Esophagus muscularis mucosa (tissue), 4 donors: ENCODE results near the gene LRCOL1. TPM values are rescaled to one million over a fixed set of nuclear protein-coding genes. Genes with fewer than 3 reads are reported as not detected.

Experiments
- DNase-seq: peaks from one replicate; pipeline ENCODE4 v3.0.0-alpha.2; 2017; ENCODE audit errors: extremely low spot score
- H3K27ac ChIP-seq, 4 donors: fragments of 200-600 bp; sonication (generic); replicated peaks in 1 of 4; 1 replicate in 3 of 4; 2 replicates in 1 of 4; pipeline ENCODE4 v1.5.1; 2016 to 2019; ENCODE audit warnings: mild to moderate bottlenecking in 1 of 4
- H3K27me3 ChIP-seq, 4 donors: fragments of 200-600 bp; sonication (generic); one replicate each; pipeline versions ENCODE4 v1.5.1 to v1.6.0; 2016 to 2019
- H3K36me3 ChIP-seq, 4 donors: fragments of 200-600 bp; sonication (generic); one replicate each; pipeline ENCODE4 v1.5.1; 2016 to 2019
- H3K4me1 ChIP-seq, 4 donors: fragments of 200-600 bp; sonication (generic); one replicate each; pipeline ENCODE4 v1.5.1; 2016 to 2019
- H3K4me3 ChIP-seq, 4 donors: fragments of 200-600 bp; sonication (generic); 1 replicate in 2 of 4; 2 replicates in 2 of 4; pipeline ENCODE4 v1.5.1; 2016 to 2019; ENCODE audit warnings: mild to moderate bottlenecking in 4 of 4, moderate library complexity in 1 of 4
- H3K9me3 ChIP-seq, 4 donors: fragments of 200-600 bp; sonication (generic); 1 replicate in 3 of 4; 2 replicates in 1 of 4; pipeline ENCODE4 v1.5.1; 2016 to 2019
- EP300 ChIP-seq: sonication (generic); formaldehyde crosslinking; IDR thresholded peaks from one replicate; pipeline ENCODE4 v1.6.1; 2017; ENCODE audit warnings: antibody characterized with exemption
- POLR2A ChIP-seq: fragments of 450-650 bp; IDR thresholded peaks from one replicate; pipeline ENCODE4 v1.6.1; 2017; ENCODE audit warnings: antibody characterized with exemption, moderate library complexity, mild to moderate bottlenecking, low read depth
- POLR2AphosphoS5 ChIP-seq, 2 donors: sonication (generic); formaldehyde crosslinking; IDR thresholded peaks; one replicate each; pipeline ENCODE4 v1.6.1; 2017; ENCODE audit warnings: antibody characterized with exemption in 2 of 2
- WGBS: methylation state at CpG from one replicate; pipeline ENCODE4 v1.1.5; 2018; 5-methylcytosine and 5-hydroxymethylcytosine counted together
- intact Hi-C: fragments of 100-400 bp; cut with DNase I; formaldehyde crosslinking; loops from one replicate; pipeline ENCODE4 v1.15.1; 2023
- total RNA-seq, 4 donors: library from RNA; depleted of rRNA; stranded (reverse); fragments of >200 nt; gene quantifications; one replicate each; pipeline versions ENCODE4 v1.1.0 to v1.2.1, GENCODE V29; 2016
- TF ChIP-seq, protein P1 (sequence below), 3 experiments: fragments of 200-600 bp in 2 of 3; fragments of 450-650 bp in 1 of 3; sonication (generic) in 2 of 3; IDR thresholded peaks; one replicate each; pipeline ENCODE4 v1.5.1; 2017 to 2019; ENCODE audit warnings: antibody characterized with exemption in 3 of 3, mild to moderate bottlenecking in 2 of 3, moderate library complexity in 1 of 3

LRCOL1 gene
- total RNA-seq, 4 donors from 2014 or later, result not detected

DNA sequence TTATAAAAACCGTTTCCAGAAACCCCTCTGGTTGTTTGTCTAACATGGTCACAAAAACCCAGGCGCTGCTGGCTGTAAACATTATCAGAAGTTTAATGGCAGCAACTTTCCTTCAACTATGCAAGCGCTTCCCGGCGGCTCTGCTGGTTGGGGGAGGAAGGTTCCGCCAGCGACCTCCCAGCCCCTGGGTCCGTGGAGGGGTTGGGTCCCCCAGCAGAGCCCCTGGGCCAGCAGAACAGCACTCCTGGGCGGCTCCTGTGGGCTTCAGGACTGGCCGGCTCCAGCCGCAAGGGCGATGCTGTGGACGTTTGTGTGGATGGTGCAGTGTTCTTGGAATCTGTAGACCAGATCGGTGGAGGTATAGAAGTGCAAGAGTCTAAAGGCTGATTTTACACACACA lies 26.0 kb downstream of the LRCOL1 start:
- 90% methylated on average over 14 of the region's 14 CpGs for WGBS
- no peaks in the 10 kb centered on the region for H3K9me3 ChIP-seq
- peaks cover 0 to 24% (median 14%) of the 10 kb centered on the region in 4 donors for H3K4me1 ChIP-seq
- TF ChIP-seq, protein P1, sequence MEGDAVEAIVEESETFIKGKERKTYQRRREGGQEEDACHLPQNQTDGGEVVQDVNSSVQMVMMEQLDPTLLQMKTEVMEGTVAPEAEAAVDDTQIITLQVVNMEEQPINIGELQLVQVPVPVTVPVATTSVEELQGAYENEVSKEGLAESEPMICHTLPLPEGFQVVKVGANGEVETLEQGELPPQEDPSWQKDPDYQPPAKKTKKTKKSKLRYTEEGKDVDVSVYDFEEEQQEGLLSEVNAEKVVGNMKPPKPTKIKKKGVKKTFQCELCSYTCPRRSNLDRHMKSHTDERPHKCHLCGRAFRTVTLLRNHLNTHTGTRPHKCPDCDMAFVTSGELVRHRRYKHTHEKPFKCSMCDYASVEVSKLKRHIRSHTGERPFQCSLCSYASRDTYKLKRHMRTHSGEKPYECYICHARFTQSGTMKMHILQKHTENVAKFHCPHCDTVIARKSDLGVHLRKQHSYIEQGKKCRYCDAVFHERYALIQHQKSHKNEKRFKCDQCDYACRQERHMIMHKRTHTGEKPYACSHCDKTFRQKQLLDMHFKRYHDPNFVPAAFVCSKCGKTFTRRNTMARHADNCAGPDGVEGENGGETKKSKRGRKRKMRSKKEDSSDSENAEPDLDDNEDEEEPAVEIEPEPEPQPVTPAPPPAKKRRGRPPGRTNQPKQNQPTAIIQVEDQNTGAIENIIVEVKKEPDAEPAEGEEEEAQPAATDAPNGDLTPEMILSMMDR (IDR thresholded peaks at IDR 0.05), result no peak
- TF ChIP-seq POLR2AphosphoS5 (IDR thresholded peaks at IDR 0.05) (no peak), POLR2A (no peak), EP300 (no peak)
- intact Hi-C loops, result no loop called here
- H3K27ac ChIP-seq, result no peak overlapping the region
- no peak overlapping the region for H3K4me3 ChIP-seq
- H3K27me3 ChIP-seq, result no peaks in the 10 kb centered on the region
- peaks cover 0 to 50% (median 42%) of the 10 kb centered on the region in 4 donors for H3K36me3 ChIP-seq
- no peak for DNase-seq

DNA sequence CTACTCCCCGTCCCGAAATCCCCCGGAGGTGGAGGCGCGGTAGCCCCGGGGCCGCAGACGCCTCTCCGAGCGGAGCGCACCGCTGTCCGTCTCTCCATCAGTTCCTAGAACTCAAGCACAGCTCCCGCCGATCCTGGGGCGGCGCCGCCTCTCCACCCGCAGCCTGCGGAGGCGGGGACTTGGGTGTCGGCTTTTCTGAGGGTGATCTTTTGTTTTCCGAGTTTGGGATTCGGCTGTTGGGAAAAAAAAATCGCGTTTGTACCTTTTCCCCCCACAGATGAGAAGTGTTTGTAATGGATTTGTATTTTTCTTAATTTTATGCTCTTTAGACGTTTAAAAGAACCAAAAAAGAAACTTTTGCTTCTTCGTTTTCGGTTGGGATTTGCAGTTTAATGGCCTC lies 26.6 kb downstream of the LRCOL1 start:
- DNase-seq, result no peak
- TF ChIP-seq EP300 (no peak), POLR2AphosphoS5 (IDR thresholded peaks at IDR 0.05) (no peak), POLR2A (no peak)
- TF ChIP-seq, protein P1 (IDR thresholded peaks at IDR 0.05), result no peak
- Histone ChIP-seq H3K9me3 (no peaks in the 10 kb centered on the region), H3K4me3 (peak overlapping the region; percentile 20 to 54 (median 46)), H3K27me3 (no peaks in the 10 kb centered on the region), H3K27ac (peak overlapping the region in 2 of 4 donors; percentile 18 to 70), H3K36me3 (peaks cover 0 to 54% (median 44%) of the 10 kb centered on the region in 4 donors), H3K4me1 (peaks cover 0 to 31% (median 21%) of the 10 kb centered on the region in 4 donors)
- 80% methylated on average over 24 of the region's 29 CpGs for WGBS
- intact Hi-C loops, result no loop called here

DNA sequence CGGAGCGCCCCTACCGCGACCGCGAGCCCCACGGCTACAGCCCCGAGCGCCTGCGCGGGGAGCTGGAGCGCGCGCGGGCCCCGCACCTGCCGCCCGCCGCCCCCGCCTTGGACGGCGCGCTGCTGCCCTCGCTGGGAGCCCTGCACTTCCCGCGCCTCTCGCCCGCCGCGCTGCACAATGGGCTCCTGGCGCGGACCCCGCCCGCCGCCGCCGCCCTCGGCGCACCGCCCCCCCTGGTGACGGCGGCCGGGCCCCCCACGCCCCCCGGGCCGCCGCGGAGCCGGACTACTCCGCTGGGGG lies 27.0 kb downstream of the LRCOL1 start:
- TF ChIP-seq, protein P1 (IDR thresholded peaks at IDR 0.05), result no peak
- no peak for TF ChIP-seq POLR2A
- TF ChIP-seq POLR2AphosphoS5 (IDR thresholded peaks at IDR 0.05), result no peak
- no peak for TF ChIP-seq EP300
- peaks cover 0 to 34% (median 22%) of the 10 kb centered on the region in 4 donors for H3K4me1 ChIP-seq
- H3K27ac ChIP-seq, result peak overlapping the region in 3 of 4 donors; percentile 56 to 78 (median 70)
- H3K36me3 ChIP-seq, result peaks cover 0 to 57% (median 46%) of the 10 kb centered on the region in 4 donors
- no peaks in the 10 kb centered on the region for H3K9me3 ChIP-seq
- no peaks in the 10 kb centered on the region for H3K27me3 ChIP-seq
- no CpG with 5 or more reads among the region's 50 CpGs for WGBS
- peak overlapping the region; percentile 45 to 54 (median 46) for H3K4me3 ChIP-seq
- intact Hi-C loops, result no loop called here
- no peak for DNase-seq

DNA sequence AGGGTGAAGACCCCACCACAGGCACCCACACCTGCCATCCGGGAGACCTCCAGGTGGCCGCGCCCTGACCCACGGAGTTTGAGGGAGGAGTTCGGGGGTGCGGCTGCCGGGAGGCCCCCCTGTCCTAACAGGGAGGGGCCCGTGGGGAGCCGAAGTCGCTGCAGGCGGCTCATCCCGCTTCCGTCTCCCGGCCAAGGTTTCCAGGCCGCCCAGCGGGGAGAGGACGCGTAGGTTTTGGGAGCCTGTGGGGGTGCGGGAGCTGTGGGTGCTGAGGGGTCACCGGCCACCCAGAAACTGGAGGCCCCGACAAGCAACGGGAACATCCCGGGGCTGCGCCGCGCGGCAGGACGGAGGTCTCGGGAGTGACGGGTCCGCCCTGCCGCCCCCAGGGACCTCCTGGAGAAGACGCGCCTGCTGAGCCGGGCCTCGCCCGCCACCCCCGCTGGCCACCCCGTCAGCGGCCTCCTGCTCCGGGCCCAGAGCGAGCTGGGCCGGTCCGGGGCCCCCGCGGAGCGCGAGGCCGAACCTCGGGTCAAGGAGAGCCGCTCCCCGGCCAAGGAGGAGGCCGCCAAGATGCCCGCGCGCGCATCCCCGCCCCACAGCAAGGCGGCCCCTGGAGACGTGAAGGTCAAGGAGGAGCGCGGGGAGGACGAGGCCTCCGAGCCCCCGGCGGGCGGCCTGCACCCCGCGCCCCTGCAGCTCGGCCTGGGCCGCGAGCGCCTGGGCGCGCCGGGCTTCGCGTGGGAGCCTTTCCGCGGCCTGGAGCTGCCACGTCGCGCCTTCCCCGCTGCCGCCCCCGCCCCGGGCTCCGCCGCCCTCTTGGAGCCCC lies 27.6 kb downstream of the LRCOL1 start:
- TF ChIP-seq EP300 (no peak), POLR2AphosphoS5 (IDR thresholded peaks at IDR 0.05) (no peak), POLR2A (no peak)
- TF ChIP-seq, protein P1 (IDR thresholded peaks at IDR 0.05), result no peak
- Histone ChIP-seq H3K36me3 (peaks cover 0 to 63% (median 49%) of the 10 kb centered on the region in 4 donors), H3K27ac (peak overlapping the region; percentile 56 to 78 (median 69)), H3K27me3 (no peaks in the 10 kb centered on the region), H3K4me3 (peak overlapping the region; percentile 45 to 54 (median 46)), H3K9me3 (no peaks in the 10 kb centered on the region), H3K4me1 (peaks cover 0 to 34% (median 22%) of the 10 kb centered on the region in 4 donors)
- no peak for DNase-seq
- 58% methylated on average over 34 of the region's 89 CpGs for WGBS
- intact Hi-C loops, result no loop called here
